ENCODE results near the gene CBY1. TPM values are rescaled to one million over a fixed set of nuclear protein-coding genes. Genes with fewer than 3 reads are reported as not detected.
A peak's percentile ranks its signal among the peaks of the same experiment; 100 is the strongest.

The CBY1 gene
- total RNA-seq, 3 donors from 2014 or later = 18.1 to 21.1 (median 20.0) TPM

- TF ChIP-seq POLR2A (IDR thresholded peaks at IDR 0.05) (no peak), POLR2AphosphoS5 (IDR thresholded peaks at IDR 0.05) (no peak), CTCF (IDR thresholded peaks at IDR 0.05) (no peak)
- H3K9me3 ChIP-seq = no peaks in the 10 kb centered on the region
- intact Hi-C loops (cut with DNase I; ENCODE audit: low total_unique reads) = no loop called here
- no peak overlapping the region for H3K4me3 ChIP-seq
- peak in 1 of 2 donors; percentile 27 for DNase-seq (ENCODE audit: low spot score in 2 of 2)
- H3K4me1 ChIP-seq = no peaks in the 10 kb centered on the region
- no peak overlapping the region for H3K27ac ChIP-seq
- no peaks in the 10 kb centered on the region for H3K36me3 ChIP-seq
- no peaks in the 10 kb centered on the region for H3K27me3 ChIP-seq
Observed at GRCh38 chr22:38684895-38685294, 28.5 kb downstream of the CBY1 start.

GRCh38 chr22:38685761-38686160, 29.3 kb downstream of the CBY1 start:
- TF ChIP-seq POLR2AphosphoS5 (IDR thresholded peaks at IDR 0.05) = no peak
- Histone ChIP-seq H3K4me1 (no peaks in the 10 kb centered on the region), H3K36me3 (no peaks in the 10 kb centered on the region), H3K4me3 (no peak overlapping the region), H3K27me3 (no peaks in the 10 kb centered on the region), H3K27ac (no peak overlapping the region), H3K9me3 (no peaks in the 10 kb centered on the region)
- intact Hi-C loops (cut with DNase I; ENCODE audit: low total_unique reads) = no loop called here
- DNase-seq (ENCODE audit: low spot score in 2 of 2) = no peak

GRCh38 chr22:38689651-38690050, 33.2 kb downstream of the CBY1 start:
- TF ChIP-seq CTCF (IDR thresholded peaks at IDR 0.05) = no peak
- TF ChIP-seq POLR2AphosphoS5 (IDR thresholded peaks at IDR 0.05) = no peak
- no peak for TF ChIP-seq POLR2A (IDR thresholded peaks at IDR 0.05)
- intact Hi-C loops (cut with DNase I; ENCODE audit: low total_unique reads) = no loop called here
- no peak overlapping the region for H3K4me3 ChIP-seq
- DNase-seq (ENCODE audit: low spot score in 2 of 2) = no peak
- H3K27ac ChIP-seq = no peak overlapping the region
- H3K4me1 ChIP-seq = no peaks in the 10 kb centered on the region
- H3K36me3 ChIP-seq = no peaks in the 10 kb centered on the region
- H3K27me3 ChIP-seq = no peaks in the 10 kb centered on the region
- no peaks in the 10 kb centered on the region for H3K9me3 ChIP-seq

- H3K9me3 ChIP-seq = no peaks in the 10 kb centered on the region
- H3K36me3 ChIP-seq = no peaks in the 10 kb centered on the region
- H3K27ac ChIP-seq = no peak overlapping the region
Observed at GRCh38 chr22:38694049-38694448, 37.6 kb downstream of the CBY1 start.

GRCh38 chr22:38694940-38695339, 38.5 kb downstream of the CBY1 start:
- Histone ChIP-seq H3K9me3 (no peaks in the 10 kb centered on the region), H3K4me3 (no peak overlapping the region), H3K36me3 (no peaks in the 10 kb centered on the region), H3K27me3 (no peaks in the 10 kb centered on the region), H3K4me1 (peaks cover 0 to 30% of the 10 kb centered on the region in 2 donors), H3K27ac (no peak overlapping the region)
- TF ChIP-seq POLR2AphosphoS5 (IDR thresholded peaks at IDR 0.05) = no peak
- no peak for TF ChIP-seq CTCF (IDR thresholded peaks at IDR 0.05)
- no peak for TF ChIP-seq POLR2A (IDR thresholded peaks at IDR 0.05)
- intact Hi-C loops (cut with DNase I; ENCODE audit: low total_unique reads) = no loop called here
- no peak for DNase-seq (ENCODE audit: low spot score in 2 of 2)

More at GRCh38 chr22:38694049-38694448, 37.6 kb downstream of the CBY1 start:
- TF ChIP-seq CTCF (IDR thresholded peaks at IDR 0.05) (no peak), POLR2AphosphoS5 (IDR thresholded peaks at IDR 0.05) (no peak), POLR2A (IDR thresholded peaks at IDR 0.05) (no peak)
- DNase-seq (ENCODE audit: low spot score in 2 of 2) = peak in 1 of 2 donors; percentile 30
- H3K4me1 ChIP-seq = peaks cover 0 to 25% of the 10 kb centered on the region in 2 donors
- H3K4me3 ChIP-seq = no peak overlapping the region
- intact Hi-C loops (cut with DNase I; ENCODE audit: low total_unique reads) = no loop called here
- no peaks in the 10 kb centered on the region for H3K27me3 ChIP-seq

Data from breast epithelium (tissue), 4 donors.